ENCODE data around the gene NLK. TPM values are rescaled to one million over a fixed set of nuclear protein-coding genes. Genes with fewer than 3 reads are reported as not detected.

NLK gene
- total RNA-seq, 1 experiment from 2014 or later, result 14.9 TPM

GRCh38 chr17:28029044-28029443 is 13.4 kb upstream of the NLK start:
- intact Hi-C loops (cut with micrococcal nuclease), result no loop called here
- H3K27me3 ChIP-seq (ENCODE audit: low read length), result no peaks in the 10 kb centered on the region
- no peak for DNase-seq
- no peaks in the 10 kb centered on the region for H3K79me2 ChIP-seq (ENCODE audit: low read length)
- no peak overlapping the region for H3K4me2 ChIP-seq (ENCODE audit: low read length)
- no peaks in the 10 kb centered on the region for H3K36me3 ChIP-seq (ENCODE audit: low read depth, low read length)
- H3K4me3 ChIP-seq (ENCODE audit: low read length), result no peak overlapping the region
- BruUV-seq (replicated peaks), result no TSS peak
- no peak for ATAC-seq
- no peak overlapping the region for H3K9ac ChIP-seq (ENCODE audit: low read length)
- no peak overlapping the region for H3K27ac ChIP-seq (ENCODE audit: low read length)
- no peaks in the 10 kb centered on the region for H3K9me3 ChIP-seq (ENCODE audit: low read length)
- H4K20me1 ChIP-seq (ENCODE audit: low read length), result no peaks in the 10 kb centered on the region
- TF ChIP-seq CTCF (conservative IDR thresholded peaks at IDR 0.05; ENCODE audit: low read depth, low read length), result no peak
- TF ChIP-seq EZH2phosphoT487 (IDR thresholded peaks at IDR 0.05; ENCODE audit: borderline replicate concordance, low read length), result no peak
- no peak for TF ChIP-seq EZH2 (IDR thresholded peaks at IDR 0.05; ENCODE audit: low read length, unreplicated experiment)
- no peaks in the 10 kb centered on the region for H3F3A ChIP-seq (ENCODE audit: low read length, unreplicated experiment)
- CTCF ChIA-PET, result no interaction called here
- peaks cover 6% of the 10 kb centered on the region for H3K4me1 ChIP-seq (ENCODE audit: insufficient read depth, low read length)
- POLR2A ChIA-PET (ENCODE audit: unreplicated experiment), result no interaction called here
- H2AFZ ChIP-seq (ENCODE audit: low read length), result no peak overlapping the region
- no peaks in the 10 kb centered on the region for H3K9me2 ChIP-seq (replicated peaks; ENCODE audit: low read length)

GRCh38 chr17:28030386-28030785 is 12.1 kb upstream of the NLK start:
- Histone ChIP-seq H3K9ac (ENCODE audit: low read length) (no peak overlapping the region), H4K20me1 (ENCODE audit: low read length) (no peaks in the 10 kb centered on the region), H3F3A (ENCODE audit: low read length, unreplicated experiment) (no peaks in the 10 kb centered on the region), H3K9me2 (replicated peaks; ENCODE audit: low read length) (no peaks in the 10 kb centered on the region), H3K4me3 (ENCODE audit: low read length) (no peak overlapping the region), H3K27me3 (ENCODE audit: low read length) (no peaks in the 10 kb centered on the region), H3K79me2 (ENCODE audit: low read length) (no peaks in the 10 kb centered on the region), H3K27ac (ENCODE audit: low read length) (no peak overlapping the region), H3K4me1 (ENCODE audit: insufficient read depth, low read length) (peaks cover 14% of the 10 kb centered on the region), H2AFZ (ENCODE audit: low read length) (no peak overlapping the region), H3K9me3 (ENCODE audit: low read length) (no peaks in the 10 kb centered on the region), H3K4me2 (ENCODE audit: low read length) (no peak overlapping the region), H3K36me3 (ENCODE audit: low read depth, low read length) (no peaks in the 10 kb centered on the region)
- no TSS peak for BruUV-seq (replicated peaks)
- ATAC-seq (no peak), DNase-seq (no peak)
- intact Hi-C loops (cut with micrococcal nuclease), result no loop called here
- ChIA-PET POLR2A (ENCODE audit: unreplicated experiment) (no interaction called here), CTCF (no interaction called here)
- no peak for TF ChIP-seq EZH2phosphoT487 (IDR thresholded peaks at IDR 0.05; ENCODE audit: borderline replicate concordance, low read length)
- TF ChIP-seq CTCF (conservative IDR thresholded peaks at IDR 0.05; ENCODE audit: low read depth, low read length), result no peak
- no peak for TF ChIP-seq EZH2 (IDR thresholded peaks at IDR 0.05; ENCODE audit: low read length, unreplicated experiment)

- Histone ChIP-seq H3K4me2 (ENCODE audit: low read length) (no peak overlapping the region), H3K79me2 (ENCODE audit: low read length) (no peaks in the 10 kb centered on the region), H4K20me1 (ENCODE audit: low read length) (no peaks in the 10 kb centered on the region), H3K4me1 (ENCODE audit: insufficient read depth, low read length) (peaks cover 14% of the 10 kb centered on the region), H3K9ac (ENCODE audit: low read length) (no peak overlapping the region), H3K36me3 (ENCODE audit: low read depth, low read length) (no peaks in the 10 kb centered on the region), H2AFZ (ENCODE audit: low read length) (no peak overlapping the region), H3K9me3 (ENCODE audit: low read length) (no peaks in the 10 kb centered on the region), H3K4me3 (ENCODE audit: low read length) (no peak overlapping the region), H3K9me2 (replicated peaks; ENCODE audit: low read length) (no peaks in the 10 kb centered on the region), H3K27ac (ENCODE audit: low read length) (no peak overlapping the region), H3F3A (ENCODE audit: low read length, unreplicated experiment) (no peaks in the 10 kb centered on the region), H3K27me3 (ENCODE audit: low read length) (no peaks in the 10 kb centered on the region)
- ChIA-PET CTCF (no interaction called here), POLR2A (ENCODE audit: unreplicated experiment) (no interaction called here)
- ATAC-seq (no peak), DNase-seq (no peak)
- TF ChIP-seq EZH2 (IDR thresholded peaks at IDR 0.05; ENCODE audit: low read length, unreplicated experiment), result no peak
- TF ChIP-seq CTCF (conservative IDR thresholded peaks at IDR 0.05; ENCODE audit: low read depth, low read length), result no peak
- TF ChIP-seq EZH2phosphoT487 (IDR thresholded peaks at IDR 0.05; ENCODE audit: borderline replicate concordance, low read length), result no peak
- intact Hi-C loops (cut with micrococcal nuclease), result no loop called here
- no TSS peak for BruUV-seq (replicated peaks)
These were observed 11.3 kb upstream of the NLK start for GRCh38 chr17:28031174-28031573.
